ENCODE measurements around the gene UBQLN4.

DNA sequence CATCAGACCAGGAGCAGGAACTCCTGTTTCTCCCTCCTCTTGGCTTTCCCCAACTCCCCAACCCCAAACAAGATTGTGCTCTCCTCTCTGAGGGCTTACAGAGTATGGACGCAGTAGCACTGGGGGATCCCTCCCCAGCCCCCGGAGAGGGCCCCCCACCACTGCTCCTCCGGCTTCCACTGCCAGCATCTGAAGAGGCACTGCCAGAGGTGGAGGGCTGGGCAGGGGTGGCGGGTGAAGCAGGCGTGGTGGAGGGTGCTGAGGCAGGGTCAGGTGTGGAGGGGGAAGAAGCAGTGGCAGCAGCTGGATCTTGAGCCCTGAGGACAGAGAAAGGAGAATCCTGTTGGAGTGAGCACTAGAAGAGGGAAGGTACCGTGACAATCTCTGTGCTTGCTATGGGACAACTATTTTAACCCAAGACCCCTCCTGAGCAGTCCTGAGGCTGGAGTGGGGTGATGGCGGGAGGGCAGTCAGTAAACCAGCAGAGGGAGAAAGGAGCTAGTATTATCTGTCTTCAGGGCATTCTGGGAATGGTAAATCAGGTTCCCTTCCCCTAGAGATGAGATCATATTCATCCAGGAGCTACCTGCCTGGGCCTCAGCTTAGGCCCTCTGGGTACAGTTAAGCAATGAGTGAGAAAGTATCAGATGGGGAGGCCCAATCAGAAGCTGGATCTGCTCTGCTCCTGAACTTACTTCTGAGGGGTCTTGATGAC is 2.4 kb downstream of the UBQLN4 start:
- TF ChIP-seq YY1 (IDR thresholded peaks at IDR 0.05; ENCODE audit: insufficient read depth, insufficient read length) (no peak), ZNF274 (IDR thresholded peaks at IDR 0.05; ENCODE audit: low read depth, low read length) (no peak)

Data from NT2/D1 (cell line).